GM10266 (cell line): ENCODE measurements around the gene SMG9.
A peak's percentile ranks its signal among the peaks of the same experiment; 100 is the strongest.

Experiments used
- DNase-seq: peaks from one replicate; pipeline ENCODE4 v3.0.0; 2012; ENCODE audit errors: extremely low spot score
- TF ChIP-seq, protein P1 (sequence below): IDR thresholded peaks from 2 replicates; pipeline ENCODE4 v1.5.1; 2012; ENCODE audit warnings: mild to moderate bottlenecking, low read depth; ENCODE audit not compliant: control insufficient read depth, insufficient read depth; ENCODE audit errors: missing control alignments

The SMG9 gene, protein sequence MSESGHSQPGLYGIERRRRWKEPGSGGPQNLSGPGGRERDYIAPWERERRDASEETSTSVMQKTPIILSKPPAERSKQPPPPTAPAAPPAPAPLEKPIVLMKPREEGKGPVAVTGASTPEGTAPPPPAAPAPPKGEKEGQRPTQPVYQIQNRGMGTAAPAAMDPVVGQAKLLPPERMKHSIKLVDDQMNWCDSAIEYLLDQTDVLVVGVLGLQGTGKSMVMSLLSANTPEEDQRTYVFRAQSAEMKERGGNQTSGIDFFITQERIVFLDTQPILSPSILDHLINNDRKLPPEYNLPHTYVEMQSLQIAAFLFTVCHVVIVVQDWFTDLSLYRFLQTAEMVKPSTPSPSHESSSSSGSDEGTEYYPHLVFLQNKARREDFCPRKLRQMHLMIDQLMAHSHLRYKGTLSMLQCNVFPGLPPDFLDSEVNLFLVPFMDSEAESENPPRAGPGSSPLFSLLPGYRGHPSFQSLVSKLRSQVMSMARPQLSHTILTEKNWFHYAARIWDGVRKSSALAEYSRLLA

DNA sequence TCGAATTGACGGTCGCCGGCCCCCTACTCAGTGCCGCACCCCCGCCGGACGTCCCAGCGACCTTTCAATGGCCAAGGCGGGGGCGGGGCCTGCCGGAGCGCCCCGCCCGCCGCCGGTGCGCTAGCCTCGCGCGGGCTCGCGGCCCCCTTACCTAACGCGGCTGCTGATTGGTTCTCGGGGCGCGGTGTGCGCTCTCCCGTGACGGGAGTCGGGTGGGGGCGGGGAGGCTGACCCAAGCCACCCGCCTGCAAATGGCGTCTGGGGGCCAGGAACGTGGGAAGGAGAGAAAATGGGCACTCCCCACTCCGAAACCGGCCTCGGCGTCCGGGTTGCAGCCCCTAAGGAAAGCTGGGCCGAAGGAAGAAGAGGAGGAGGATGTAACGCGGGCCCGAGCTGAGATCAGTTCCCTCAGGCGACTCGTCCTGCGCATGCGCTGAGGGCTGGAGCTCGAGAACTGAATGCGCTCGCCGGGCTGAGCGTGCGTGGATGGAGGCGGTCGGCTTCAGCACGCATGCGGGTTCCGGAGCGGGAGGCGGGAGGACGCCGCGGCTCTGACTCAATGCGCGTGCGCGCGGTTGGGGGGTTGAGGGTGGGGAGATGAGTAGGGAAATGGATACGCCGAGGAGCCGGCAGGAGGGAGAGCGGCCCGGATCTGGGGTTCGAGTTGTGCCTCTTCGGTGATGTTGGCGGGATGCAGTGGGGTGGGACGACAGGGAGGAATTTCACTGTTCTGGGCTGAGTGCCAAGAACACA, at the start of gene SMG9:
Gene SMG9, minus strand, starts transcription at position 460 of the 753 bp plus-strand sequence. CDS start 4,221 bp downstream, outside the sequence.
- TF ChIP-seq, protein P1, sequence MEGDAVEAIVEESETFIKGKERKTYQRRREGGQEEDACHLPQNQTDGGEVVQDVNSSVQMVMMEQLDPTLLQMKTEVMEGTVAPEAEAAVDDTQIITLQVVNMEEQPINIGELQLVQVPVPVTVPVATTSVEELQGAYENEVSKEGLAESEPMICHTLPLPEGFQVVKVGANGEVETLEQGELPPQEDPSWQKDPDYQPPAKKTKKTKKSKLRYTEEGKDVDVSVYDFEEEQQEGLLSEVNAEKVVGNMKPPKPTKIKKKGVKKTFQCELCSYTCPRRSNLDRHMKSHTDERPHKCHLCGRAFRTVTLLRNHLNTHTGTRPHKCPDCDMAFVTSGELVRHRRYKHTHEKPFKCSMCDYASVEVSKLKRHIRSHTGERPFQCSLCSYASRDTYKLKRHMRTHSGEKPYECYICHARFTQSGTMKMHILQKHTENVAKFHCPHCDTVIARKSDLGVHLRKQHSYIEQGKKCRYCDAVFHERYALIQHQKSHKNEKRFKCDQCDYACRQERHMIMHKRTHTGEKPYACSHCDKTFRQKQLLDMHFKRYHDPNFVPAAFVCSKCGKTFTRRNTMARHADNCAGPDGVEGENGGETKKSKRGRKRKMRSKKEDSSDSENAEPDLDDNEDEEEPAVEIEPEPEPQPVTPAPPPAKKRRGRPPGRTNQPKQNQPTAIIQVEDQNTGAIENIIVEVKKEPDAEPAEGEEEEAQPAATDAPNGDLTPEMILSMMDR = no peak
- DNase-seq = peak; percentile 92

DNA sequence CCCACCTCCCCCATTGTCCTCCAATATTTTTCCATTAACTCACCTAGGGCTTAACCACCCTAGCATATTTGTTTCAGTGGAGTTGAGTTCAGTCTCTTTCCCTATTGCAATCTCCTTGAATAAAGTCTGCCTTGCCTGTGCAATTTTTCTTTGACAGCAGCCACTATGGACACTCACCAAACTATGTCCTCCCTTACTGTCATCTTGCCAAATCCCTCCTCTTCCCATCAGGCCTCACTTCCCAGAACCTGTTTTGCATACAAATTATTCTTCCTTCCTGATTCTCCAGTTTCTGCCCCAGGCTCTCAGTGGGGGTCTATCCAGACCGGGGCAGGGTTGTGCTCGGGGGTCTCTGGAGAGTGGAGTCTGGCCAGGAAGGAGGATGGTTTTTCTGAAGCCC, 49.7 kb upstream of the SMG9 start:
- no peak for DNase-seq
- TF ChIP-seq, protein P1 = no peak

DNA sequence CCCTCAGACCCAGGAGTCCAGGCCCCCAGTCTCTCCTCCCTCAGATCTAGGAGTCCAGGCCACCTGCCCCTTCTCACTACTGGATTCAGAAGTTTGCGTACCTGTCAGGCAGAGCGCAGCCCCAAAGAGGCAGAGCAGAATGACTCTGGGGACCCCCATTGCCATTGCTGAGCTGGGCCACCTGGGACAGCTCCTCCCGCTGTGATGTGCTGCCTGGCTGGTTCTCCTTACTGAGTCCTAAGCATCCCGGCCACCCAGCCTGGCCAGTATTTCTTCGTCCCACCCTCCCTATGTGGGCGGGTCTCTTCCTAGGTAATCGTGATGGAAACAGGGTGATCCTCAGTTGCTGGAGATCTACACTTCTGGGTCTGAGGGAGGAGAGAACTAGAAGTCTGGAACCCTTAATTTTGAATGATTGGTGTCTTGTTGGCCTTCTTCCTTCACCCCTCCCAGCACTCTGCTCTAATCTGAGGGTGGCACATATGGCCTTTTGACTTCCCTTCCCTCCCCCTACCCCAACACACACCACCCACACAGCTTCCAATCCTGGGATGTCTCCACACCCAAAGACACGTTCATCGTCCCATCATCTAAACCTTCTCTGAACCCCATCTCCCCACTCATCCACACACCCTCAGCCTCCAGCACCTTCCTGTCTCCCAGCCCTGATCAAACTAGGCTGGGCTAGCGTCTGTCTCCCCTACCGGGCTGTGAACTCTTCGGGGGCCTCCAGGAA, 47.6 kb upstream of the SMG9 start, which contains the start of gene LYPD5:
Gene LYPD5, minus strand, starts transcription at position 232 of the 736 bp plus-strand sequence. Its CDS starts 67 bp downstream, at position 165.
- no peak for DNase-seq
- TF ChIP-seq, protein P1 = no peak

DNA sequence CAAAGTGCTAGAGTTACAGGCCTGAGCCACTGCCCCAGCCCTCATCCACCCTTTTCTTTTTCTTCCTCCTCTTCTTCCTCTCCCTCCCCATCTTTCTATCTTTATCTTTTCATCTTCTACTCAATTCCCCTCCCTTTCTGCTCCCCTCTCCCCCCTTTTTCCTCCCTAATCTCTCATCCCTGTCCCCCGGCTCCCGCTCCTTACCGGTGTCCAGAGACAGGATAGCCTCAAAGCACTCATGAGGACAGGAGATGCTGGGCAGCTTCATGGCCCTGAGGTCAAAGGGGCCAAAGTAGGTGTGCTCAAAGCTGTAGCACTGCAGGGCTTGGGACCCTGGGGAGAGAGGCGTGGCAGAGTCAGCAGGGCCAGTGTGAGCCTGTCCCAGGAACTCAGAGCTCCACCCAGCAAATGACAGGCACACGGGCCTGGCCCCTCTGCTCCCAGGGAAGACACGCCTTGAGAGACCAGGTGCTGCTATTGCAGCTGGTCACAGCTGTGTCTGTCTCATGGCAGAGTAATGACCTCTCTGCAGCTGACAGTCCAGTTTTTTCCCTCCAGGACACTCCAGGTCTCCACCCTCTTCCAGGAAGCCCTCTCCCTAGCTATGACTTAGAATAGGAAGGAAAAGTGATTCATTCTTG, 44.9 kb upstream of the SMG9 start:
- no peak for DNase-seq
- TF ChIP-seq, protein P1 = no peak

DNA sequence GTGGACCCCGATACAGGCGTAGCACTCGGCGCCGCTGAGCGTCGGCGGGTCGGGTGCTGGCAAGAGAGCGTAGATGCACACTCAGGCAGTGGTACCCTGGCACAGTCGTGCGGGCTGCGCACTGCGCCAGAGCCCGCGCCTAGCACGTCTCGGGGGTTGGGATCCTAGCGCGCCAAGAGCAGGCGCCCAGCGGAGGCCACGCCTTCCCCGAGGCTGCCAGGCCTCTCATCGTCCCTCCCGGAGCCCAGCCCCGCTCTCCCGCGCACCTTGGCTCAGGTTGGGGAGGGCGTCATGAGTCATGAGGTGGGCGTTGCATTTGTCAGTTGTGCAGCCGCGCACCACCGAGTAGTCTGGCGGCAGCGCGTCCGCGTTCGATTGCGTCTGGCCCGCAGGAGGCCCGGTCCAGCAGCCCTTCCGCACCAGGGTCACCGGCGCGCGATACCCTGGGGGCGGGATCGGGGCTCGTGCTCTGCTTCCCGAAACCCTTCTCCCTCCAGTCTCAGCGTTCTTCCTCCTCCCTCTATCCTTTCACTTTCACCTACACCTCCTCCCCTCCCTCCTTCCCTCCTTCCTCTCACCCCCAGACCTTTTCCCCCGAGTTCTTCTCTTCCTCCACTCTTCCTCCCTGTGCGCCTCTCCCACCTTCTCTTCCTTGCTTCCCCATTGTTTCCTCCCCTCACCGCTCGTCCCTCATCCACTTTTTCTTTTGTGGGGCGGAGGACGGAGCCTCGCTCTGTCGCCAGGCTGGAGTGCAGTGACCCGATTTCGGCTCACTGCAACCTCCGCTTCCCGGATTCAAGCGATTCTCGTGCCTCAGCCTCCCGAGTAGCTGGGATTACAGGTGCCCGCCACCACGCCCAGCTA, 44.0 kb upstream of the SMG9 start:
- DNase-seq = no peak

More for the DNA sequence above, 44.0 kb upstream of the SMG9 start:
- TF ChIP-seq, protein P1 = no peak
